ENCODE data around the gene RACGAP1. TPM values are rescaled to one million over a fixed set of nuclear protein-coding genes. Genes with fewer than 3 reads are reported as not detected.

RACGAP1 gene
- total and polyA plus RNA-seq, 8 donors: 20.7 to 79.4 (median 43.4) TPM

DNA sequence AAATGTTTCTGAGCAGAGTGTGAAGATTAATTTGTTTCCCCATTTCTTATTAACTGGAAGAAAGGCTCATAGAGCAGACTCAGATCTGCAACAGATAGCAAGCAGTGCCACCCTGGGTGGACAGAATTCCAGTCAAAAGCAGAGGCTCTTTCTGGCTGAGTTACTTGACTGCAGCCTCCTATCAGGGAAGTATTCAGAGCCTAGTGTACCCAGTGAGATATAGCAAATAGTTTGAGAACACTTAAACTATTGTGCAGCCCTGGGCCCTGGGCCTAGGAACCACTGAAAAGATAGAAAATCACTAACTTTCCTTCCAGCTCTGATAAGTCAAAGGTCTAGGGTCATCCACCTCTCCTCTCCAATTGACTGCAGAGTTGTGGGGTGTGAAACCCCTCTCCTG is 86.0 kb downstream of the RACGAP1 start:
- no peak for DNase-seq
- intact Hi-C loops (cut with DNase I): no loop called here
- peak; percentile 33 for ATAC-seq

More for the DNA sequence above, 86.0 kb downstream of the RACGAP1 start:
- H3K27ac ChIP-seq: no peak overlapping the region
- TF ChIP-seq, protein P1, sequence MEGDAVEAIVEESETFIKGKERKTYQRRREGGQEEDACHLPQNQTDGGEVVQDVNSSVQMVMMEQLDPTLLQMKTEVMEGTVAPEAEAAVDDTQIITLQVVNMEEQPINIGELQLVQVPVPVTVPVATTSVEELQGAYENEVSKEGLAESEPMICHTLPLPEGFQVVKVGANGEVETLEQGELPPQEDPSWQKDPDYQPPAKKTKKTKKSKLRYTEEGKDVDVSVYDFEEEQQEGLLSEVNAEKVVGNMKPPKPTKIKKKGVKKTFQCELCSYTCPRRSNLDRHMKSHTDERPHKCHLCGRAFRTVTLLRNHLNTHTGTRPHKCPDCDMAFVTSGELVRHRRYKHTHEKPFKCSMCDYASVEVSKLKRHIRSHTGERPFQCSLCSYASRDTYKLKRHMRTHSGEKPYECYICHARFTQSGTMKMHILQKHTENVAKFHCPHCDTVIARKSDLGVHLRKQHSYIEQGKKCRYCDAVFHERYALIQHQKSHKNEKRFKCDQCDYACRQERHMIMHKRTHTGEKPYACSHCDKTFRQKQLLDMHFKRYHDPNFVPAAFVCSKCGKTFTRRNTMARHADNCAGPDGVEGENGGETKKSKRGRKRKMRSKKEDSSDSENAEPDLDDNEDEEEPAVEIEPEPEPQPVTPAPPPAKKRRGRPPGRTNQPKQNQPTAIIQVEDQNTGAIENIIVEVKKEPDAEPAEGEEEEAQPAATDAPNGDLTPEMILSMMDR (IDR thresholded peaks at IDR 0.05): no peak
- H3K9me3 ChIP-seq: no peaks in the 10 kb centered on the region
- H3K4me3 ChIP-seq: no peak overlapping the region
- H3K36me3 ChIP-seq: no peaks in the 10 kb centered on the region
- H3K27me3 ChIP-seq: no peaks in the 10 kb centered on the region
- no peaks in the 10 kb centered on the region for H3K4me1 ChIP-seq

Other genes with a start within 250 kb of the RACGAP1 start
- gene NCKAP5L, start 197.1 kb downstream of the RACGAP1 start, total RNA-seq: 10 to 100 TPM; 28.2 to 29.9 TPM
- gene NCKAP5L, start 197.1 kb downstream of the RACGAP1 start, polyA plus RNA-seq (ENCODE audit: insufficient read length in 6 of 6): 10 to 100 TPM; 16.4 to 24.9 (median 19.7) TPM
- gene BCDIN3D, start 182.4 kb downstream of the RACGAP1 start, total RNA-seq: 1 to 10 TPM; 4.3 to 5.6 TPM
- 1 to 10 TPM; 5.6 to 7.3 (median 5.9) TPM for gene BCDIN3D, start 182.4 kb downstream of the RACGAP1 start, polyA plus RNA-seq (ENCODE audit: insufficient read length in 6 of 6)
- gene FAIM2, start 121.6 kb downstream of the RACGAP1 start, total RNA-seq: 1 to 10 TPM; 1.7 to 1.8 TPM
- gene FAIM2, start 121.6 kb downstream of the RACGAP1 start, polyA plus RNA-seq (ENCODE audit: insufficient read length in 6 of 6): under 1 TPM; 0.27 to 0.78 (median 0.64) TPM
- gene AQP2, start 74.8 kb downstream of the RACGAP1 start, total RNA-seq: under 1 TPM in 1 of 2 donors, not detected in 1; 0.42 TPM
- gene AQP2, start 74.8 kb downstream of the RACGAP1 start, polyA plus RNA-seq (ENCODE audit: insufficient read length in 6 of 6): 1 to 10 TPM in 2 of 6 donors, under 1 TPM in 4; 0.13 to 2.0 (median 0.40) TPM
- 1 to 10 TPM; 7.2 to 7.7 TPM for gene AQP5, start 63.6 kb downstream of the RACGAP1 start, total RNA-seq
- gene AQP5, start 63.6 kb downstream of the RACGAP1 start, polyA plus RNA-seq (ENCODE audit: insufficient read length in 6 of 6): 10 to 100 TPM in 1 of 6 donors, 1 to 10 TPM in 5; 3.8 to 10.0 (median 7.0) TPM
- gene AQP6, start 52.5 kb downstream of the RACGAP1 start, total RNA-seq: under 1 TPM in 1 of 2 donors, not detected in 1; 0.09 TPM
- gene AQP6, start 52.5 kb downstream of the RACGAP1 start, polyA plus RNA-seq (ENCODE audit: insufficient read length in 6 of 6): under 1 TPM; 0.21 to 0.56 (median 0.37) TPM
- 1 to 10 TPM; 2.1 to 2.9 TPM for gene ASIC1, start 32.1 kb upstream of the RACGAP1 start, total RNA-seq
- 10 to 100 TPM in 3 of 6 donors, 1 to 10 TPM in 3; 8.0 to 15.4 (median 9.9) TPM for gene ASIC1, start 32.1 kb upstream of the RACGAP1 start, polyA plus RNA-seq (ENCODE audit: insufficient read length in 6 of 6)
- 10 to 100 TPM; 33.1 to 42.0 TPM for gene SMARCD1, start 59.8 kb upstream of the RACGAP1 start, total RNA-seq
- 100 to 1,000 TPM; 133 to 155 (median 141) TPM for gene SMARCD1, start 59.8 kb upstream of the RACGAP1 start, polyA plus RNA-seq (ENCODE audit: insufficient read length in 6 of 6)
- gene GPD1, start 78.5 kb upstream of the RACGAP1 start, total RNA-seq: 1 to 10 TPM; 6.8 to 8.5 TPM
- 1 to 10 TPM in 1 of 6 donors, under 1 TPM in 5; 0.54 to 1.0 (median 0.65) TPM for gene GPD1, start 78.5 kb upstream of the RACGAP1 start, polyA plus RNA-seq (ENCODE audit: insufficient read length in 6 of 6)
- 10 to 100 TPM; 46.8 to 77.6 TPM for gene COX14, start 86.7 kb upstream of the RACGAP1 start, total RNA-seq
- gene COX14, start 86.7 kb upstream of the RACGAP1 start, polyA plus RNA-seq (ENCODE audit: insufficient read length in 6 of 6): 10 to 100 TPM; 30.5 to 41.6 (median 35.2) TPM
- gene CERS5, start 141.9 kb upstream of the RACGAP1 start, total RNA-seq: 10 to 100 TPM; 38.1 to 40.1 TPM
- 10 to 100 TPM; 54.9 to 76.4 (median 69.8) TPM for gene CERS5, start 141.9 kb upstream of the RACGAP1 start, polyA plus RNA-seq (ENCODE audit: insufficient read length in 6 of 6)

Data from left lung (tissue), 10 donors.